T-cell (primary cell): Measurements from ENCODE around the gene SUMO2. TPM values are rescaled to one million over a fixed set of nuclear protein-coding genes. Genes with fewer than 3 reads are reported as not detected.

Experiments
- ATAC-seq, 4 experiments: fragments of 200-7000 bp in 3 of 4; fragments of 150-1000 bp in 1 of 4; cut with Tn5 transposase; replicated peaks in 1 of 4; 1 replicate in 3 of 4; 2 replicates in 1 of 4; pipeline ENCODE4 v1.10.0; 2021; ENCODE audit warnings: moderate library complexity in 3 of 4, mild to moderate bottlenecking in 2 of 4, moderate number of reproducible peaks in 1 of 4
- CTCF ChIA-PET, 2 donors: fragments of 300-600 bp; sonication (Branson Sonifier 250); formaldehyde crosslinking; loops; one replicate each; lab custom pipeline; 2022; ENCODE audit warnings: antibody characterized with exemption in 2 of 2; lab: Charles Lee
- POLR2A ChIA-PET, 2 donors: fragments of 300-600 bp; sonication (Branson Sonifier 250); formaldehyde crosslinking; loops; one replicate each; lab custom pipeline; 2022; ENCODE audit warnings: antibody characterized with exemption in 2 of 2; lab: Charles Lee
- DNase-seq, 35 experiments: peaks; one replicate each; pipeline versions ENCODE4 v3.0.0 to v3.0.0-alpha.2; 2013 to 2023
- H3K27ac ChIP-seq: one replicate; pipeline ENCODE4 v1.5.1; 2013; ENCODE audit warnings: low read length
- H3K27me3 ChIP-seq, 2 experiments: replicated peaks in 1 of 2; 1 replicate in 1 of 2; 2 replicates in 1 of 2; pipeline versions ENCODE4 v1.6.1 to v1.7.0; 2013; ENCODE audit warnings: low read length in 1 of 2, mixed read lengths in 1 of 2; ENCODE audit not compliant: control insufficient read depth in 2 of 2, insufficient read depth in 2 of 2; ENCODE audit errors: extremely low read depth in 1 of 2
- H3K36me3 ChIP-seq, 2 donors: 1 replicate in 1 of 2; 2 replicates in 1 of 2; pipeline versions ENCODE4 v1.6.1 to v1.7.0; 2013; ENCODE audit warnings: low read length in 1 of 2; ENCODE audit not compliant: control insufficient read depth in 2 of 2, insufficient read depth in 1 of 2; ENCODE audit errors: extremely low read depth in 1 of 2
- H3K4me1 ChIP-seq, 2 experiments: 1 replicate in 1 of 2; 2 replicates in 1 of 2; pipeline versions ENCODE4 v1.6.1 to v1.7.0; 2013; ENCODE audit warnings: low read length in 2 of 2, mixed read lengths in 1 of 2; ENCODE audit not compliant: insufficient read depth in 2 of 2, control insufficient read depth in 1 of 2; ENCODE audit errors: extremely low read depth in 1 of 2
- H3K4me3 ChIP-seq, 2 donors: 1 replicate in 1 of 2; 2 replicates in 1 of 2; pipeline versions ENCODE4 v1.5.1 to v1.7.0; 2013; ENCODE audit warnings: mild to moderate bottlenecking in 2 of 2, low read length in 1 of 2, moderate library complexity in 1 of 2; ENCODE audit not compliant: control insufficient read depth in 1 of 2; ENCODE audit errors: extremely low read depth in 1 of 2
- H3K9me3 ChIP-seq: 2 replicates; pipeline ENCODE4 v1.7.0; 2013
- H3K27ac Mint-ChIP-seq, 2 donors: one replicate each; pipeline ENCODE4 v1.8.0; 2020 to 2021; ENCODE audit warnings: mild to moderate bottlenecking in 2 of 2, mixed read lengths in 2 of 2
- H3K27me3 Mint-ChIP-seq, 2 donors: one replicate each; pipeline ENCODE4 v1.8.0; 2021 to 2022; ENCODE audit warnings: mixed read lengths in 2 of 2
- H3K36me3 Mint-ChIP-seq: one replicate; pipeline ENCODE4 v1.8.0; 2021; ENCODE audit warnings: mixed read lengths
- H3K4me1 Mint-ChIP-seq, 3 donors: one replicate each; pipeline ENCODE4 v1.8.0; 2020 to 2022; ENCODE audit warnings: mixed read lengths in 3 of 3, mild to moderate bottlenecking in 1 of 3
- H3K4me3 Mint-ChIP-seq, 3 donors: one replicate each; pipeline ENCODE4 v1.8.0; 2020 to 2022; ENCODE audit warnings: mild to moderate bottlenecking in 3 of 3, mixed read lengths in 3 of 3, moderate library complexity in 3 of 3
- H3K9me3 Mint-ChIP-seq, 3 donors: one replicate each; pipeline ENCODE4 v1.8.0; 2020 to 2022; ENCODE audit warnings: mixed read lengths in 3 of 3
- WGBS: methylation state at CpG from one replicate; pipeline ENCODE4 v1.1.5; 2013; ENCODE audit warnings: missing lambda C conversion rate; ENCODE audit not compliant: insufficient coverage; 5-methylcytosine and 5-hydroxymethylcytosine counted together
- total RNA-seq, 35 experiments: library from RNA in 6 of 35; stranded (reverse) in 6 of 35; fragments of 120-200 nt in 1 of 35; gene quantifications; one replicate each; pipeline versions ENCODE4 v1.2.1 to v1.2.4 and lab custom pipeline; 2013 to 2026

SUMO2 gene
- total RNA-seq, 5 donors from 2014 or later (not counting 1 experiment from before 2014, with no cell fraction given): 239 to 284 (median 269) TPM

DNA sequence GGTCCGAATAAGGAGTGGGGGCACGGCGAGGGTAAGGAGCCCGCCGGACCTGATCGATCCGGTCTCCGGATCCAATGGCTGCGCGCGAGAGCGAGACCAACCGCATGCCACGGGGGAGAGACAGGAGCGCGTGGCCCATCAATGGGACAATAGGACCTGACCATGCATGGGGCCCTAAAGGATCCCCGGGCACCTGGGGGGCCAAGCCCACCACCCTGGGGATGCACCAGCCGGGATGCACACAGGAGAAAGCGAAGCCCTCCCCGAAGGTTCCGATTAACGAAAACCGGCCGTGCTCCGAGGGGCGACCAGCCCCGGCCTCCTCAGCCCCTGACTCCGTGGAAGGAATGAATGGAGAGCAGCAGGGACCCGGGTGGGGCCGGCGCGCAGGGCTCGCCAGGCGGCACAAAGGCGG lies 29.0 kb downstream of the SUMO2 start:
- peak in 3 of 35 experiments; percentile 4 to 25 (median 7) for DNase-seq
- CTCF ChIA-PET: interaction anchor here in 1 of 2 donors (1.0 to 3.1 kb wide), 3 partner anchors 18 to 48 kb away, joined by 3 to 13 read pairs (median 9); no protein-coding TSS in a partner anchor
- Histone ChIP-seq H3K4me3 (peak overlapping the region; percentile 92 to 96), H3K27ac (no peak overlapping the region), H3K36me3 (no peaks in the 10 kb centered on the region), H3K27me3 (no peaks in the 10 kb centered on the region), H3K9me3 (no peaks in the 10 kb centered on the region), H3K4me1 (peaks cover 15 to 23% of the 10 kb centered on the region in 2 experiments)
- under 1% methylated on average over 35 of the region's 35 CpGs for WGBS
- H3K4me1 Mint-ChIP-seq: peaks cover 28 to 37% (median 35%) of the 10 kb centered on the region in 3 donors
- peak in 2 of 4 experiments; percentile 26 to 41 for ATAC-seq
- no peaks in the 10 kb centered on the region for H3K27me3 Mint-ChIP-seq
- peaks cover under 1% of the 10 kb centered on the region for H3K36me3 Mint-ChIP-seq
- H3K4me3 Mint-ChIP-seq: peak overlapping the region; percentile 86 to 95 (median 92)
- POLR2A ChIA-PET: interaction anchor here in 1 of 2 donors (0.5 kb wide), 1 partner anchor 9 kb away, joined by 10 read pairs; no protein-coding TSS in a partner anchor
- H3K27ac Mint-ChIP-seq: peak overlapping the region; percentile 71 to 78
- H3K9me3 Mint-ChIP-seq: no peaks in the 10 kb centered on the region

DNA sequence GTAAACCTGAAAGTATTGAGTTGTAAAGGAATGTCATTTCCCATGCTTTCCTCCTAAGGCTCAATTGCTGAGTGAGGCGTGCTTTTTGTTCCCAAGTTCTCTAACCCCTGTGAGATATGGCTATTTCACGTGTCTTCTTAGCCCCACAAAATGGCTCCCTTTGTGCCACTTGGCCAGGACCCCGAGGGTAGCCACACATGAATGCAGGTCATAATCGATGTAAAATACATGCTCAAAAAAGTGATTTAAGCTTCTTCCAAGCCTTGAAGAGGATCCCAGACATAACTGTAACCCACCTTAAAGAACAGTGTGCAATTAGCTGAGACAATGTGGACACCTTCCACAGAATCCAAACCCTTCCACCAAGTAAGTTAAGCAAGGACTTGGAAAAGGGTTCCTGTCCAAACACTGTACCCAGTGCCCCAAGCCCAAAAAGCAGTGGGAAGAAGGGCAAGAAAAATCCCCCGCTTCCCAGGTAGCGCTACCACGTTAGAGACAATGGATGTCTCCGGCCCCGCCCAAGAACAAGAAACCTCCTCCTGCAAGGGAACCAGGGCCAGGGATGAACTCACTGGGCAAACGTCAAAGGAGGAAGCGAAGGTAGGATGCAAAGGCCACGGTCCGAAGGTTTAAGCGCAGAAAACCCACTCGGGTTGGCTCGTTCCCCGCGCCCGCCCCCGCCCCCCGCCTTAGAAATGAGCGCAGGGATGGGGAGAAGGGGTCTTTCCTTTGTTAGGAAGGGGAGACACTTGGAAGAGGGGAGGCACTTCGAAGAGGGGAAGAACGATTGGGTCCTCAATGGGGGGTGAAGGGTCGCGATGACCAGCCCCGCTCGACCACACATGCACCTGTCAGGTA lies 29.6 kb downstream of the SUMO2 start:
- ATAC-seq (no peak), DNase-seq (peak in 2 of 35 experiments; percentile 10 to 28)
- WGBS: 4% methylated on average over 24 of the region's 28 CpGs
- H3K36me3 ChIP-seq: no peaks in the 10 kb centered on the region
- Mint-ChIP-seq H3K27me3 (no peaks in the 10 kb centered on the region), H3K36me3 (peaks cover 6% of the 10 kb centered on the region), H3K4me3 (peak overlapping the region; percentile 86 to 95 (median 92)), H3K9me3 (no peaks in the 10 kb centered on the region), H3K4me1 (peaks cover 31 to 38% (median 37%) of the 10 kb centered on the region in 3 donors), H3K27ac (peak overlapping the region; percentile 71 to 78)
- H3K4me1 ChIP-seq: peaks cover 15 to 23% of the 10 kb centered on the region in 2 experiments
- no peaks in the 10 kb centered on the region for H3K27me3 ChIP-seq
- H3K9me3 ChIP-seq: no peaks in the 10 kb centered on the region
- CTCF ChIA-PET: interaction anchor here in 1 of 2 donors (0.5 to 1.0 kb wide), 2 partner anchors 32 to 97 kb away, joined by 3 to 4 read pairs; no protein-coding TSS in a partner anchor
- no peak overlapping the region for H3K27ac ChIP-seq
- POLR2A ChIA-PET: interaction anchor here (0.6 to 0.7 kb wide), 2 partner anchors 16 to 1995 kb away, joined by 3 read pairs; no protein-coding TSS in a partner anchor
- H3K4me3 ChIP-seq: peak overlapping the region; percentile 92 to 96

DNA sequence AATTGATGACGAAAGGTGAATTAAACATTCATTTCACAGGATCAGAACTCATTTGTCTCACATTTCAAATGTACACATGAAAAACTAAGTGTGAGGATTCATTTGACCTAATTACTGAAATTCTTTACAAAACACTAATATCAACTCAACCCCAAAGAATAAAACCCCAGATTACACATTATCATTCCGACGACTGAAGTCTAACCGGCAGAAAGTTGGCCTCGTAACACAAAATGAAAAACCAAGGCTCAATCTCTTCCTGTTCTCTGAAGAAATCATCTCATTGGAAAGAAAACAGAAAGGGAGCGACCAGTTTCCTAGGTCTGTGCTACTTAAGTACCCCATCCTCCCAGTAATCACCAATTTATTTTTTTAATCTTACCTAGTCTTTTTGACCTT lies 30.2 kb downstream of the SUMO2 start:
- peaks cover 11% of the 10 kb centered on the region for H3K36me3 Mint-ChIP-seq
- peak overlapping the region in 1 of 2 donors; percentile 92 for H3K4me3 ChIP-seq
- POLR2A ChIA-PET: interaction anchor here in 1 of 2 donors (0.7 kb wide), 1 partner anchor 1996 kb away, joined by 3 read pairs; no protein-coding TSS in a partner anchor
- no peaks in the 10 kb centered on the region for H3K9me3 Mint-ChIP-seq
- CTCF ChIA-PET: interaction anchor here in 1 of 2 donors (0.5 to 1.0 kb wide), 2 partner anchors 32 to 97 kb away, joined by 3 to 4 read pairs; no protein-coding TSS in a partner anchor
- no peak overlapping the region for H3K27ac ChIP-seq
- H3K4me3 Mint-ChIP-seq: peak overlapping the region; percentile 86 to 95 (median 92)
- peak overlapping the region; percentile 71 to 75 for H3K27ac Mint-ChIP-seq
- DNase-seq (no peak), ATAC-seq (no peak)
- H3K27me3 Mint-ChIP-seq: no peaks in the 10 kb centered on the region
- no peaks in the 10 kb centered on the region for H3K9me3 ChIP-seq
- 67% methylated on average over 4 of the region's 6 CpGs for WGBS
- H3K4me1 Mint-ChIP-seq: peaks cover 31 to 38% (median 37%) of the 10 kb centered on the region in 3 donors
- H3K4me1 ChIP-seq: peaks cover 15 to 23% of the 10 kb centered on the region in 2 experiments
- H3K36me3 ChIP-seq: peaks cover 0 to 4% of the 10 kb centered on the region in 2 donors
- no peaks in the 10 kb centered on the region for H3K27me3 ChIP-seq

DNA sequence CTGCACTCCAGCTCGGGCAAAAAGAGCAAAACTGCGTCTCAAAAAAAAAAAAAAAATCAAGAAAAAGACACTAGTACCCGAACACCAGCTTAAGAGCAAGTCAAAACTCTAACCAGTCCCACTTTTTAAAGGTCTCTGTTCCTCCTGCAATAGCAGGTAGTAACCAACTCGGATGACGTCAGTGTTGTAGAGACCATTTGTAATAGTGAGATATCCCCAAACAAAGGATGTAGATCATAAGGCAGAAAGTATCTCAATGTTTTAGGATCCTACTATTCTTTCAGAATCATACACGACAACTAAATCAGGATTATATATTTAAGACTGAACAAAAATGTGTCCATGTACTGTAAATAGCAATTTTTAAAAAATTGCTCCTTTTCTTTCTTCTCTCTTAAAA lies 30.8 kb downstream of the SUMO2 start:
- Mint-ChIP-seq H3K9me3 (no peaks in the 10 kb centered on the region), H3K27ac (peak overlapping the region; percentile 53 to 75), H3K36me3 (peaks cover 17% of the 10 kb centered on the region), H3K4me3 (peak overlapping the region; percentile 86 to 95 (median 92)), H3K4me1 (peaks cover 31 to 41% (median 36%) of the 10 kb centered on the region in 3 donors), H3K27me3 (no peaks in the 10 kb centered on the region)
- H3K27me3 ChIP-seq: no peaks in the 10 kb centered on the region
- H3K4me3 ChIP-seq: no peak overlapping the region
- no peaks in the 10 kb centered on the region for H3K9me3 ChIP-seq
- peaks cover 15 to 23% of the 10 kb centered on the region in 2 experiments for H3K4me1 ChIP-seq
- WGBS: 85% methylated on average over 2 of the region's 6 CpGs
- DNase-seq (peak in 1 of 35 experiments; percentile 40), ATAC-seq (no peak)
- ChIA-PET CTCF (no interaction called here), POLR2A (no interaction called here)
- no peak overlapping the region for H3K27ac ChIP-seq
- H3K36me3 ChIP-seq: peaks cover 0 to 10% of the 10 kb centered on the region in 2 donors

DNA sequence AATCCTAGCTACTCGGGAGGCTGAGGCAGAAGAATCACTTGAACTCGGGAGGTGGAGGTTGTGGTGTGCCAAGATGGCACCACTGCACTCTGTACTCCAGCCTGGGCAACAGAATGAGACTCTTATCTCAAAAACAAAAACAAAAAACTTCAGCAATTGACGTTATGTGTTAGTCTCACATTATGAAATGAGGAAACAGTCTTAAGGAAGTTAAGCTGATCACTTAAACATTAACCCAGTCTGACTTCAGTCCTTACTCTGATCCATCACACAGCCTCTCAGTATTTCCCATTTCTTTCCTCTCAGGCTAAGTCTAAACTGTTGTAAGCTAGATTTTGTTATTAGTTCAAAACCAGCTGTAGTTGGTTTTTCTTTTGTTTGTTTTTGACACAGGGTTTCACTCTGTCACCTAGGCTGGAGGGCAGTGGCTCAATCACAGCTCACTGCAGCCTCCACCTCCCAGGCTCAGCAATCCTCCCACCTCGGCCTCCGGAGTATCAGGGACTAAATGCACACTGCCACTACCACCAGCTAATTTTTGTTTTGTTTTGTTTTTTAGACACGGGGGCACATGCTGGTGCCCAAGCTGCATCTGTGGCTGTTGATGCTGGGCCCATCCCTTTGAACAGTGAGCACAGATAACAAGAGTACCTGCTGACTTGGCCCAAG lies 34.7 kb downstream of the SUMO2 start:
- Histone ChIP-seq H3K27me3 (no peaks in the 10 kb centered on the region), H3K9me3 (no peaks in the 10 kb centered on the region), H3K27ac (no peak overlapping the region), H3K4me3 (no peak overlapping the region), H3K36me3 (peaks cover 0 to 41% of the 10 kb centered on the region in 2 donors), H3K4me1 (peaks cover 4 to 5% of the 10 kb centered on the region in 2 experiments)
- ATAC-seq (no peak), DNase-seq (no peak)
- Mint-ChIP-seq H3K9me3 (no peaks in the 10 kb centered on the region), H3K4me3 (no peak overlapping the region), H3K27me3 (no peaks in the 10 kb centered on the region), H3K36me3 (peaks cover 38% of the 10 kb centered on the region), H3K27ac (peak overlapping the region in 1 of 2 donors; percentile 61), H3K4me1 (peaks cover 17 to 19% (median 18%) of the 10 kb centered on the region in 3 donors)
- 100% methylated on average over 1 of the region's 6 CpGs for WGBS
- ChIA-PET CTCF (interaction anchor here in 1 of 2 donors (0.6 to 1.3 kb wide), 3 partner anchors 24 to 54 kb away, joined by 3 to 5 read pairs (median 3); no protein-coding TSS in a partner anchor), POLR2A (interaction anchor here in 1 of 2 donors (0.5 kb wide), 1 partner anchor 19 kb away, joined by 3 read pairs; no protein-coding TSS in a partner anchor)
